AG10803 (cell line): ENCODE measurements around the gene PPARG.

Experiments used
- DNase-seq: peaks from one replicate; pipeline ENCODE4 v3.0.0; 2010; ENCODE audit warnings: low read depth
- H3K4me3 ChIP-seq: 2 replicates; pipeline ENCODE4 v1.5.1; 2011; ENCODE audit warnings: mild to moderate bottlenecking, low read length, control low read depth
- CTCF ChIP-seq: conservative IDR thresholded peaks from 2 replicates; pipeline ENCODE4 v1.5.1; 2011; ENCODE audit warnings: mild to moderate bottlenecking, low read length, control low read depth, inconsistent platforms

The PPARG gene

GRCh38 chr3:12323237-12323636 is 34.4 kb downstream of the PPARG start:
- H3K4me3 ChIP-seq, result no peak overlapping the region
- TF ChIP-seq CTCF, result no peak
- no peak for DNase-seq

GRCh38 chr3:12325586-12326515 is 37.0 kb downstream of the PPARG start:
- no peak for TF ChIP-seq CTCF
- H3K4me3 ChIP-seq, result no peak overlapping the region
- DNase-seq, result no peak

- DNase-seq, result no peak
- no peak for TF ChIP-seq CTCF
- H3K4me3 ChIP-seq, result no peak overlapping the region
Measured at GRCh38 chr3:12327021-12327420, 38.2 kb downstream of the PPARG start.

GRCh38 chr3:12328132-12328836 is 39.4 kb downstream of the PPARG start:
- H3K4me3 ChIP-seq, result no peak overlapping the region
- no peak for DNase-seq
- no peak for TF ChIP-seq CTCF

GRCh38 chr3:12328837-12329462 is 40.1 kb downstream of the PPARG start:
- no peak for DNase-seq
- TF ChIP-seq CTCF, result no peak

GRCh38 chr3:12334786-12335185 is 45.9 kb downstream of the PPARG start:
- TF ChIP-seq CTCF, result no peak
- DNase-seq, result no peak

More at GRCh38 chr3:12328837-12329462, 40.1 kb downstream of the PPARG start:
- H3K4me3 ChIP-seq, result no peak overlapping the region

More at GRCh38 chr3:12334786-12335185, 45.9 kb downstream of the PPARG start:
- H3K4me3 ChIP-seq, result no peak overlapping the region
